Stomach (tissue), 9 donors: ENCODE results near the gene CDCA4. TPM values are rescaled to one million over a fixed set of nuclear protein-coding genes. Genes with fewer than 3 reads are reported as not detected.

Source experiments
- DNase-seq, 2 donors: peaks; one replicate each; pipeline versions ENCODE4 v3.0.0 to v3.0.0-alpha.2; 2013 to 2019
- H3K27ac ChIP-seq, 5 donors: fragments of 200-600 bp in 4 of 5; sonication (generic) in 4 of 5; one replicate each; pipeline ENCODE4 v1.5.1; 2013 to 2019; ENCODE audit warnings: mild to moderate bottlenecking in 1 of 5, moderate library complexity in 1 of 5
- H3K27me3 ChIP-seq, 3 donors: fragments of 200-600 bp; sonication (generic); one replicate each; pipeline ENCODE4 v1.5.1; 2017 to 2019; ENCODE audit warnings: mixed run types in 1 of 3
- H3K36me3 ChIP-seq, 4 donors: fragments of 200-600 bp; sonication (generic); 1 replicate in 3 of 4; 2 replicates in 1 of 4; pipeline ENCODE4 v1.5.1; 2016 to 2019
- H3K4me1 ChIP-seq, 4 donors: fragments of 200-600 bp; sonication (generic); one replicate each; pipeline ENCODE4 v1.5.1; 2016 to 2019
- H3K4me3 ChIP-seq, 4 donors: fragments of 200-600 bp; sonication (generic) in 3 of 4; one replicate each; pipeline ENCODE4 v1.5.1; 2016 to 2019; ENCODE audit warnings: mild to moderate bottlenecking in 1 of 4
- H3K9me3 ChIP-seq, 4 donors: fragments of 200-600 bp; sonication (generic); one replicate each; pipeline ENCODE4 v1.5.1; 2016 to 2019
- CTCF ChIP-seq, 7 experiments: fragments of 450-650 bp in 4 of 7; fragments of 200-600 bp in 3 of 7; sonication (generic) in 3 of 7; IDR thresholded peaks; one replicate each; pipeline ENCODE4 v1.5.1; 2016 to 2019; ENCODE audit warnings: antibody characterized with exemption in 7 of 7, control low read depth in 2 of 7, mild to moderate bottlenecking in 1 of 7
- EP300 ChIP-seq: sonication (generic); formaldehyde crosslinking; IDR thresholded peaks from one replicate; pipeline ENCODE4 v1.6.1; 2017; ENCODE audit warnings: antibody characterized with exemption
- POLR2A ChIP-seq, 4 donors: fragments of 450-650 bp; IDR thresholded peaks; one replicate each; pipeline ENCODE4 v1.6.1; 2016; ENCODE audit warnings: antibody characterized with exemption in 4 of 4, control low read depth in 2 of 4, mild to moderate bottlenecking in 1 of 4, moderate library complexity in 1 of 4
- POLR2AphosphoS5 ChIP-seq, 3 donors: sonication (generic); formaldehyde crosslinking; IDR thresholded peaks; one replicate each; pipeline ENCODE4 v1.6.1; 2016; ENCODE audit warnings: antibody characterized with exemption in 3 of 3
- WGBS, 5 donors: extraction: QIAGEN DNeasy Blood & Tissue Kit in 3 of 5; methylation state at CpG; one replicate each; pipeline versions ENCODE4 v1.1.5 to v1.1.7; 2013 to 2018; 5-methylcytosine and 5-hydroxymethylcytosine counted together
- intact Hi-C: fragments of 100-400 bp; cut with DNase I; formaldehyde crosslinking; loops from one replicate; pipeline ENCODE4 v1.15.1; 2023; ENCODE audit warnings: low total_unique reads
- polyA plus RNA-seq, 3 donors: library from polyadenylated mRNA; stranded (reverse); fragments of 200-250 nt; gene quantifications; one replicate each; pipeline ENCODE4 v1.2.3, GENCODE V29; 2013
- total RNA-seq, 5 donors: library from RNA; depleted of rRNA; stranded (reverse); fragments of >200 nt; gene quantifications; one replicate each; pipeline versions ENCODE4 v1.1.0 to v1.2.3, GENCODE V29; 2014 to 2016
- donor health status: healthy with polysubstance abuse.
- donor health status: Bipolar disorder and iron deficiency.
- donor health status: healthy.

The CDCA4 gene
- total and polyA plus RNA-seq, 8 donors: 2.9 to 12.3 (median 6.4) TPM

GRCh38 chr14:104968541-104969401 lies 52.1 kb downstream of the CDCA4 start:
- Histone ChIP-seq H3K4me1 (peaks cover 60 to 81% (median 72%) of the 10 kb centered on the region in 4 donors), H3K27me3 (peaks cover 0 to 26% (median 10%) of the 10 kb centered on the region in 3 donors), H3K9me3 (no peaks in the 10 kb centered on the region), H3K27ac (peak overlapping the region; percentile 11 to 94 (median 90)), H3K36me3 (no peaks in the 10 kb centered on the region), H3K4me3 (peak overlapping the region; percentile 32 to 42 (median 37))
- TF ChIP-seq POLR2AphosphoS5 (IDR thresholded peaks at IDR 0.05): no peak
- TF ChIP-seq EP300: no peak
- TF ChIP-seq CTCF (IDR thresholded peaks at IDR 0.05): no peak
- TF ChIP-seq POLR2A (IDR thresholded peaks at IDR 0.05): no peak
- 49 to 64% (median 58%) methylated on average over 20 to 21 of the region's 21 CpGs for WGBS, 5 donors
- peak in 1 of 2 donors; percentile 65 for DNase-seq
- intact Hi-C loops: no loop called here

GRCh38 chr14:104968153-104968527 lies 52.7 kb downstream of the CDCA4 start:
- DNase-seq: peak; percentile 45 to 92
- 1 to 12% (median 6%) methylated on average over 11 to 12 of the region's 12 CpGs for WGBS, 5 donors
- Histone ChIP-seq H3K4me3 (peak overlapping the region; percentile 32 to 42 (median 37)), H3K27me3 (peaks cover 0 to 26% (median 10%) of the 10 kb centered on the region in 3 donors), H3K36me3 (no peaks in the 10 kb centered on the region), H3K4me1 (peaks cover 54 to 74% (median 66%) of the 10 kb centered on the region in 4 donors), H3K9me3 (no peaks in the 10 kb centered on the region), H3K27ac (peak overlapping the region; percentile 43 to 94 (median 90))
- no peak for TF ChIP-seq EP300
- no peak for TF ChIP-seq POLR2A (IDR thresholded peaks at IDR 0.05)
- TF ChIP-seq POLR2AphosphoS5 (IDR thresholded peaks at IDR 0.05): no peak
- no peak for TF ChIP-seq CTCF (IDR thresholded peaks at IDR 0.05)
- intact Hi-C loops: no loop called here

- intact Hi-C loops: no loop called here
- no peaks in the 10 kb centered on the region for H3K9me3 ChIP-seq
- peak; percentile 64 to 79 for DNase-seq
- TF ChIP-seq EP300: no peak
- TF ChIP-seq POLR2AphosphoS5 (IDR thresholded peaks at IDR 0.05): peak in 1 of 3 donors; percentile 40
- peak overlapping the region; percentile 43 to 94 (median 90) for H3K27ac ChIP-seq
- H3K36me3 ChIP-seq: no peaks in the 10 kb centered on the region
- H3K4me3 ChIP-seq: peak overlapping the region; percentile 32 to 42 (median 37)
- peaks cover 0 to 26% (median 10%) of the 10 kb centered on the region in 3 donors for H3K27me3 ChIP-seq
- H3K4me1 ChIP-seq: peaks cover 48 to 69% (median 60%) of the 10 kb centered on the region in 4 donors
- 2 to 4% (median 2%) methylated on average over 9 to 36 of the region's 36 CpGs for WGBS, 5 donors
Measured at GRCh38 chr14:104967386-104968152, 53.3 kb downstream of the CDCA4 start.

- TF ChIP-seq POLR2AphosphoS5 (IDR thresholded peaks at IDR 0.05) (no peak), POLR2A (IDR thresholded peaks at IDR 0.05) (peak in 1 of 4 donors; percentile 18)
- Histone ChIP-seq H3K4me3 (peak overlapping the region; percentile 32 to 42 (median 37)), H3K27ac (peak overlapping the region; percentile 43 to 94 (median 90)), H3K36me3 (no peaks in the 10 kb centered on the region), H3K4me1 (peaks cover 42 to 63% (median 55%) of the 10 kb centered on the region in 4 donors), H3K9me3 (no peaks in the 10 kb centered on the region), H3K27me3 (peaks cover 0 to 26% (median 10%) of the 10 kb centered on the region in 3 donors)
- WGBS, 5 donors: 13 to 26% (median 18%) methylated on average over 8 of the region's 8 CpGs
- intact Hi-C loops: no loop called here
- DNase-seq: peak in 1 of 2 donors; percentile 41
Measured at GRCh38 chr14:104966981-104967385, 53.9 kb downstream of the CDCA4 start.

- H3K27me3 ChIP-seq: peaks cover 0 to 26% (median 10%) of the 10 kb centered on the region in 3 donors
- H3K27ac ChIP-seq: peak overlapping the region in 4 of 5 donors; percentile 89 to 94 (median 90)
- TF ChIP-seq EP300: no peak
- TF ChIP-seq CTCF (IDR thresholded peaks at IDR 0.05): no peak
- TF ChIP-seq POLR2A (IDR thresholded peaks at IDR 0.05): no peak
- no peak for TF ChIP-seq POLR2AphosphoS5 (IDR thresholded peaks at IDR 0.05)
- WGBS, 5 donors: 81 to 85% (median 81%) methylated on average over 9 of the region's 9 CpGs
- H3K4me1 ChIP-seq: peaks cover 36 to 57% (median 48%) of the 10 kb centered on the region in 4 donors
- intact Hi-C loops: no loop called here
- no peaks in the 10 kb centered on the region for H3K9me3 ChIP-seq
- DNase-seq: no peak
- H3K36me3 ChIP-seq: no peaks in the 10 kb centered on the region
- H3K4me3 ChIP-seq: no peak overlapping the region
Measured at GRCh38 chr14:104966261-104966865, 54.5 kb downstream of the CDCA4 start.
